Liver (tissue), 9 donors: ENCODE measurements around the gene ZSWIM7. TPM values are rescaled to one million over a fixed set of nuclear protein-coding genes. Genes with fewer than 3 reads are reported as not detected.
A peak's percentile ranks its signal among the peaks of the same experiment; 100 is the strongest.

Experiments
- DNase-seq: peaks from one replicate; pipeline ENCODE4 v3.0.0-alpha.2; 2017; ENCODE audit warnings: low spot score
- H3K27ac ChIP-seq, 2 donors: one replicate each; pipeline ENCODE4 v1.7.0; 2013; ENCODE audit warnings: inconsistent platforms in 2 of 2, low read length in 2 of 2, control low read depth in 1 of 2, low read depth in 1 of 2, mild to moderate bottlenecking in 1 of 2
- H3K27me3 ChIP-seq, 4 donors: one replicate each; pipeline versions ENCODE4 v1.6.1 to v1.7.0; 2013; ENCODE audit warnings: low read length in 3 of 4, inconsistent platforms in 1 of 4, mild to moderate bottlenecking in 1 of 4, moderate library complexity in 1 of 4; ENCODE audit not compliant: control insufficient read depth in 4 of 4, insufficient read depth in 4 of 4
- H3K36me3 ChIP-seq, 4 donors: one replicate each; pipeline versions ENCODE4 v1.6.1 to v1.7.0; 2013; ENCODE audit warnings: low read length in 3 of 4, mild to moderate bottlenecking in 3 of 4, low read depth in 1 of 4, moderate library complexity in 1 of 4; ENCODE audit not compliant: control insufficient read depth in 4 of 4, insufficient read depth in 3 of 4
- H3K4me1 ChIP-seq, 4 donors: one replicate each; pipeline versions ENCODE4 v1.6.1 to v1.7.0; 2013; ENCODE audit warnings: low read length in 3 of 4, mild to moderate bottlenecking in 3 of 4, moderate library complexity in 1 of 4; ENCODE audit not compliant: control insufficient read depth in 4 of 4, insufficient read depth in 4 of 4
- H3K4me3 ChIP-seq, 3 donors: one replicate each; pipeline versions ENCODE4 v1.6.1 to v1.7.0; 2013; ENCODE audit warnings: low read length in 3 of 3, control low read depth in 1 of 3, low read depth in 1 of 3, mild to moderate bottlenecking in 1 of 3
- H3K9ac ChIP-seq, 2 donors: one replicate each; pipeline ENCODE4 v1.7.0; 2013; ENCODE audit warnings: low read length in 2 of 2, mild to moderate bottlenecking in 2 of 2, moderate library complexity in 2 of 2, control low read depth in 1 of 2, low read depth in 1 of 2
- H3K9me3 ChIP-seq, 4 donors: one replicate each; pipeline versions ENCODE4 v1.6.1 to v1.7.0; 2013; ENCODE audit warnings: low read length in 3 of 4; ENCODE audit not compliant: control insufficient read depth in 4 of 4
- ATF3 ChIP-seq: IDR thresholded peaks from 2 replicates; pipeline ENCODE4 v1.6.1; 2016; ENCODE audit warnings: antibody characterized with exemption
- CTCF ChIP-seq: fragments of 150-350 bp; IDR thresholded peaks from 2 replicates; pipeline ENCODE4 v1.5.1; 2017; ENCODE audit warnings: improper control_type of control experiment, low read depth, low read length; ENCODE audit not compliant: missing input control
- EGR1 ChIP-seq, 2 donors: IDR thresholded peaks; 2 replicates each; pipeline ENCODE4 v1.6.1; 2016 to 2018; ENCODE audit warnings: antibody characterized with exemption in 2 of 2, low read depth in 2 of 2
- FOXA2 ChIP-seq: IDR thresholded peaks from 2 replicates; pipeline ENCODE4 v1.6.1; 2016; ENCODE audit warnings: antibody characterized with exemption
- HNF4A ChIP-seq, 2 donors: conservative IDR thresholded peaks; 2 replicates each; pipeline ENCODE4 v1.6.1; 2016; ENCODE audit warnings: antibody characterized with exemption in 2 of 2, mild to moderate bottlenecking in 2 of 2
- JUND ChIP-seq, 2 donors: IDR thresholded peaks; 2 replicates each; pipeline ENCODE4 v1.6.1; 2016; ENCODE audit warnings: antibody characterized with exemption in 2 of 2
- MAX ChIP-seq: IDR thresholded peaks from 2 replicates; pipeline ENCODE4 v1.6.1; 2016; ENCODE audit warnings: antibody characterized with exemption
- NR2F2 ChIP-seq: IDR thresholded peaks from 2 replicates; pipeline ENCODE4 v1.6.1; 2016; ENCODE audit warnings: antibody characterized with exemption
- RAD21 ChIP-seq, 2 donors: IDR thresholded peaks; 2 replicates each; pipeline ENCODE4 v1.6.1; 2016; ENCODE audit warnings: antibody characterized with exemption in 2 of 2, mild to moderate bottlenecking in 2 of 2
- REST ChIP-seq: IDR thresholded peaks from 2 replicates; pipeline ENCODE4 v1.6.1; 2016; ENCODE audit warnings: antibody characterized with exemption, mild to moderate bottlenecking
- RXRA ChIP-seq, 2 donors: IDR thresholded peaks; 2 replicates each; pipeline ENCODE4 v1.6.1; 2017 to 2018; ENCODE audit warnings: antibody characterized with exemption in 2 of 2, mild to moderate bottlenecking in 1 of 2
- SP1 ChIP-seq: IDR thresholded peaks from 2 replicates; pipeline ENCODE4 v1.6.1; 2018; ENCODE audit warnings: antibody characterized with exemption, mild to moderate bottlenecking
- TAF1 ChIP-seq: conservative IDR thresholded peaks from 2 replicates; pipeline ENCODE4 v1.6.1; 2016; ENCODE audit warnings: antibody characterized with exemption, mild to moderate bottlenecking
- ZBTB33 ChIP-seq: IDR thresholded peaks from 2 replicates; pipeline ENCODE4 v1.6.1; 2016; ENCODE audit warnings: antibody characterized with exemption
- WGBS: extraction: QIAGEN DNeasy Blood & Tissue Kit; methylation state at CpG from one replicate; pipeline ENCODE4 v1.1.7; 2013; 5-methylcytosine and 5-hydroxymethylcytosine counted together
- polyA plus RNA-seq, 2 donors: library from polyadenylated mRNA; stranded (reverse) in 1 of 2; unstranded in 1 of 2; fragments of 200-250 nt in 1 of 2; fragments of >200 nt in 1 of 2; fragmentation: Nextera tagmentation in 1 of 2; extraction: Ambion mirVana in 1 of 2; gene quantifications; one replicate each; pipeline versions ENCODE4 v1.2.1 to v1.2.3, GENCODE V29; 2013 to 2015
- total RNA-seq, 2 donors: library from RNA; depleted of rRNA; stranded (reverse); fragments of >200 nt; gene quantifications; one replicate each; pipeline ENCODE4 v1.2.3, GENCODE V29; 2014
- donor health status: healthy.
- donor health status: healthy.
- donor health status: healthy.
- donor health status: healthy.
- donor health status: healthy.

ZSWIM7 gene
- total and polyA plus RNA-seq, 4 donors = 7.1 to 27.0 (median 13.8) TPM

GRCh38 chr17:16048811-16049449 lies 49.4 kb upstream of the ZSWIM7 start:
- 85% methylated on average over 14 of the region's 14 CpGs for WGBS
- TF ChIP-seq NR2F2 (no peak), SP1 (no peak)
- H3K27ac ChIP-seq = no peak overlapping the region

GRCh38 chr17:16046966-16047365 lies 47.5 kb upstream of the ZSWIM7 start:
- no peaks in the 10 kb centered on the region for H3K27me3 ChIP-seq
- H3K4me1 ChIP-seq = peaks cover 2 to 22% (median 10%) of the 10 kb centered on the region in 4 donors
- no peak for DNase-seq
- H3K9me3 ChIP-seq = no peaks in the 10 kb centered on the region
- H3K9ac ChIP-seq = no peak overlapping the region
- H3K36me3 ChIP-seq = peaks cover 0 to 43% (median 22%) of the 10 kb centered on the region in 4 donors
- no peak overlapping the region for H3K4me3 ChIP-seq
- 98% methylated on average over 3 of the region's 3 CpGs for WGBS
- no peak overlapping the region for H3K27ac ChIP-seq
- TF ChIP-seq FOXA2 = no peak
- no peak for TF ChIP-seq EGR1 (IDR thresholded peaks at IDR 0.05; ENCODE audit: low read depth in 2 of 2)
- no peak for TF ChIP-seq REST
- no peak for TF ChIP-seq MAX
- no peak for TF ChIP-seq RAD21 (IDR thresholded peaks at IDR 0.05)

More at GRCh38 chr17:16048811-16049449, 49.4 kb upstream of the ZSWIM7 start:
- H3K4me1 ChIP-seq = peaks cover 2 to 12% (median 7%) of the 10 kb centered on the region in 4 donors
- no peak overlapping the region for H3K9ac ChIP-seq
- H3K4me3 ChIP-seq = no peak overlapping the region
- H3K27me3 ChIP-seq = no peaks in the 10 kb centered on the region
- peaks cover 0 to 28% (median 22%) of the 10 kb centered on the region in 4 donors for H3K36me3 ChIP-seq
- H3K9me3 ChIP-seq = no peaks in the 10 kb centered on the region
- DNase-seq = no peak

GRCh38 chr17:16044487-16044886 lies 45.0 kb upstream of the ZSWIM7 start:
- Histone ChIP-seq H3K9me3 (no peaks in the 10 kb centered on the region), H3K4me3 (no peak overlapping the region), H3K36me3 (peaks cover 0 to 41% (median 22%) of the 10 kb centered on the region in 4 donors), H3K4me1 (peaks cover 2 to 33% (median 18%) of the 10 kb centered on the region in 4 donors), H3K27ac (peak overlapping the region in 1 of 2 donors; percentile 1), H3K9ac (no peak overlapping the region), H3K27me3 (no peaks in the 10 kb centered on the region)
- WGBS = 73% methylated on average over 10 of the region's 10 CpGs
- DNase-seq = no peak
- TF ChIP-seq CTCF (no peak), HNF4A (conservative IDR thresholded peaks at IDR 0.05) (peak; percentile 6 to 36), FOXA2 (no peak), NR2F2 (no peak), RAD21 (IDR thresholded peaks at IDR 0.05) (no peak), MAX (no peak), EGR1 (IDR thresholded peaks at IDR 0.05; ENCODE audit: low read depth in 2 of 2) (no peak), SP1 (no peak), RXRA (IDR thresholded peaks at IDR 0.05) (peak; percentile 62 to 63), ZBTB33 (no peak), ATF3 (no peak), TAF1 (no peak), REST (no peak), JUND (IDR thresholded peaks at IDR 0.05) (no peak)
